ENCODE results near the gene BTBD7.
"Not testable (repeated sequence)": the region's sequence is repeated elsewhere in the genome, so short reads cannot be mapped to it uniquely, and the experiment has no call there.

GRCh38 chr14:93233078-93233477 is 99.8 kb downstream of the BTBD7 start:
- TF ChIP-seq, protein P1, sequence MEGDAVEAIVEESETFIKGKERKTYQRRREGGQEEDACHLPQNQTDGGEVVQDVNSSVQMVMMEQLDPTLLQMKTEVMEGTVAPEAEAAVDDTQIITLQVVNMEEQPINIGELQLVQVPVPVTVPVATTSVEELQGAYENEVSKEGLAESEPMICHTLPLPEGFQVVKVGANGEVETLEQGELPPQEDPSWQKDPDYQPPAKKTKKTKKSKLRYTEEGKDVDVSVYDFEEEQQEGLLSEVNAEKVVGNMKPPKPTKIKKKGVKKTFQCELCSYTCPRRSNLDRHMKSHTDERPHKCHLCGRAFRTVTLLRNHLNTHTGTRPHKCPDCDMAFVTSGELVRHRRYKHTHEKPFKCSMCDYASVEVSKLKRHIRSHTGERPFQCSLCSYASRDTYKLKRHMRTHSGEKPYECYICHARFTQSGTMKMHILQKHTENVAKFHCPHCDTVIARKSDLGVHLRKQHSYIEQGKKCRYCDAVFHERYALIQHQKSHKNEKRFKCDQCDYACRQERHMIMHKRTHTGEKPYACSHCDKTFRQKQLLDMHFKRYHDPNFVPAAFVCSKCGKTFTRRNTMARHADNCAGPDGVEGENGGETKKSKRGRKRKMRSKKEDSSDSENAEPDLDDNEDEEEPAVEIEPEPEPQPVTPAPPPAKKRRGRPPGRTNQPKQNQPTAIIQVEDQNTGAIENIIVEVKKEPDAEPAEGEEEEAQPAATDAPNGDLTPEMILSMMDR (conservative IDR thresholded peaks at IDR 0.05), result not testable (repeated sequence)
- not testable (repeated sequence) for TF ChIP-seq ZFX (IDR thresholded peaks at IDR 0.05)
